Tibial nerve (tissue), 3 donors: ENCODE measurements around the gene NTM.

Experiments used
- CTCF ChIP-seq, 5 experiments: fragments of 200-600 bp in 3 of 5; fragments of 450-650 bp in 2 of 5; sonication (generic) in 3 of 5; IDR thresholded peaks; one replicate each; pipeline ENCODE4 v1.5.1; 2016 to 2019; ENCODE audit warnings: antibody characterized with exemption in 5 of 5, mild to moderate bottlenecking in 3 of 5, moderate library complexity in 2 of 5
- POLR2A ChIP-seq, 2 donors: fragments of 450-650 bp; IDR thresholded peaks; one replicate each; pipeline ENCODE4 v1.6.1; 2017; ENCODE audit warnings: antibody characterized with exemption in 2 of 2, mild to moderate bottlenecking in 2 of 2, moderate library complexity in 2 of 2

- TF ChIP-seq POLR2A (IDR thresholded peaks at IDR 0.05) (no peak), CTCF (IDR thresholded peaks at IDR 0.05) (no peak)
Observed at GRCh38 chr11:131696690-131697089, 326.3 kb downstream of the NTM start.
